ENCODE results near the gene SDC3.

Gene SDC3

GRCh38 chr1:30892671-30893073, 15.9 kb downstream of the SDC3 start:
- Mint-ChIP-seq H3K9me3 (no peaks in the 10 kb centered on the region), H3K27ac (no peak overlapping the region), H3K27me3 (peaks cover 4% of the 10 kb centered on the region), H3K4me1 (ENCODE audit: low read depth) (no peaks in the 10 kb centered on the region), H3K4me3 (no peak overlapping the region), H3K36me3 (ENCODE audit: low read depth) (no peaks in the 10 kb centered on the region)

DNA sequence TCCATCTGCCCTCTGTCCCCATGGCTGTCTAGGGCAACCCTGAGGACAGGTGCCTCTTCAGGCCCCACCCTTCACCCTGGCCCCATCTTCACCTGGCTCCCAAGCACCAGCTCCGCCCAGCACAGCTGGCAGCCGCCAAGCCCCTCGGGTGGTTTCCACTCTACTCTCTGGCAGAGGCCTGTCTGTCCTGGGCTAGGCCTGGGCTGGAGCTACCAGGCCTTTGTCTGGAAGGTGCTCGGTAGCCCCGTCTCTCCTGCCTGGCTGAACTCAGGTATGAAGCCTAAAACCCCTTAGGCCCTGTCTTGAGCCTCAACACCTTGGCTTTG, 17.4 kb downstream of the SDC3 start:
- Mint-ChIP-seq H3K9me3 (no peaks in the 10 kb centered on the region), H3K4me3 (no peak overlapping the region), H3K36me3 (ENCODE audit: low read depth) (no peaks in the 10 kb centered on the region), H3K4me1 (ENCODE audit: low read depth) (no peaks in the 10 kb centered on the region), H3K27me3 (peaks cover under 1% of the 10 kb centered on the region), H3K27ac (no peak overlapping the region)

- H3K36me3 Mint-ChIP-seq (ENCODE audit: low read depth), result no peaks in the 10 kb centered on the region
- no peaks in the 10 kb centered on the region for H3K27me3 Mint-ChIP-seq
- H3K27ac Mint-ChIP-seq, result no peak overlapping the region
- no peaks in the 10 kb centered on the region for H3K4me1 Mint-ChIP-seq (ENCODE audit: low read depth)
- H3K9me3 Mint-ChIP-seq, result no peaks in the 10 kb centered on the region
- no peak overlapping the region for H3K4me3 Mint-ChIP-seq
Measured at GRCh38 chr1:30890502-30891226, 17.9 kb downstream of the SDC3 start.

GRCh38 chr1:30889511-30889910, 19.0 kb downstream of the SDC3 start:
- Mint-ChIP-seq H3K36me3 (ENCODE audit: low read depth) (no peaks in the 10 kb centered on the region), H3K27me3 (peaks cover 4% of the 10 kb centered on the region), H3K4me1 (ENCODE audit: low read depth) (no peaks in the 10 kb centered on the region), H3K4me3 (no peak overlapping the region), H3K27ac (no peak overlapping the region), H3K9me3 (no peaks in the 10 kb centered on the region)

GRCh38 chr1:30888975-30889374, 19.6 kb downstream of the SDC3 start:
- Mint-ChIP-seq H3K4me3 (no peak overlapping the region), H3K36me3 (ENCODE audit: low read depth) (no peaks in the 10 kb centered on the region), H3K27me3 (peaks cover 8% of the 10 kb centered on the region), H3K27ac (no peak overlapping the region), H3K9me3 (no peaks in the 10 kb centered on the region), H3K4me1 (ENCODE audit: low read depth) (no peaks in the 10 kb centered on the region)

DNA sequence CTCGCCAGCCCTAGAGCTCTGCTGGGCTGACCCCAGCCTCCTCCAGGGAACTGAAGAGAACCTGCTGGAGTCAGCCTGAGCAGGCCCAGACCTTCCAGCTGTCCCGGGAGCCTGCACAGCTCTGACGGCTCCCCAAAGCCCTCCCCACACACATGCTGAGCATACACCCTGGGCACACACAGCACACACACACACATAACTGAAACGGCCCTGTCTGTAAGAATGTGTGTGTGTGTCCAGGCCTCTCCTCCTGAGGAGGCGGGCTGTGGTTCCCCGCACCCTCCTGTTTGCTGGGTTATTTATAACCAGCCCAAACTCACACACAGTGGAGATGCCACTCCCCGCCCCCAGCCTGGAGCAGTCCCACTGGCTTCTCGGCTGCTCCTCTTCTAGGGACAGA, 20.2 kb downstream of the SDC3 start:
- Mint-ChIP-seq H3K4me1 (ENCODE audit: low read depth) (no peaks in the 10 kb centered on the region), H3K4me3 (no peak overlapping the region), H3K36me3 (ENCODE audit: low read depth) (no peaks in the 10 kb centered on the region), H3K27me3 (peaks cover 8% of the 10 kb centered on the region), H3K9me3 (no peaks in the 10 kb centered on the region), H3K27ac (no peak overlapping the region)

DNA sequence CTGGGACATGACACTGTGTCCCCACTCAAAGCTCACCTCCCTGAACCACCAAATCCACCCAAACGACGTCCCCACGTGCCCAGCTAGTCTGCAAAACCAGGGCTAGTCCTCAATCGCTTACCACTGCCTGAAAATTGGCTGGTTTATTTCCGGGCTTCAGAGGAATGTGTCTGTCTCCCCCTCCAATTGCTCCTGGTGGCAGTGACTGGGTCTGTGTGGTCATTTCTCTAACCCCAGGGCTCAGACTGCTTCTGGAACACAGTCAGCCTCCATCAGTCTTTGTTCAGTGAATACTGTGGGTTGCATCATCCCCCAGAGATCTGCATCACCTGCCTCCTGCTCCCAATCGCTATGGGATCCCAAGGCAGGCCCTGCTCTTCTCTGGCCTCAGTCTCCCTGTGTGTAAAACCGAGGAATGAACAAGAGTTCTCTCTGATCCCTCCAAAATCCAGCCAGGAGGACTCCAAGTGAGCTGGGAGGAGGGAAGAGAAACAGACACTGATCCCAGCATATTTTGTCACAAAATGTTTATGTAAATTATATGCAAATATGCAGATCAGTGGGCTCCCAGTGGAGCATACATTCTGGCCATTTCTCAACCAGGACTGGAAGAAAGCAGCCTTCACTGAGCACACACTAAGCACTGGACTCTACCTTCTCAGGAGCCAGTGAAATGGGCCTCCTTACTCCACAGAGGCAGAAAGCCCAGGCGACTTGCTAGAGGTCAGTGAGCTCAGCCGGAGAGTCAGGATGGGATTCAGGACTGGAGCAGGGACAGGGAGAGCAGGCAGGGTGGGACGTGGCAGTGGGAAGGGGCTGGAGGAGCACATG, 20.9 kb downstream of the SDC3 start:
- H3K9me3 Mint-ChIP-seq, result no peaks in the 10 kb centered on the region
- H3K4me1 Mint-ChIP-seq (ENCODE audit: low read depth), result no peaks in the 10 kb centered on the region
- H3K4me3 Mint-ChIP-seq, result no peak overlapping the region
- no peak overlapping the region for H3K27ac Mint-ChIP-seq
- no peaks in the 10 kb centered on the region for H3K36me3 Mint-ChIP-seq (ENCODE audit: low read depth)
- H3K27me3 Mint-ChIP-seq, result peaks cover 12% of the 10 kb centered on the region

DNA sequence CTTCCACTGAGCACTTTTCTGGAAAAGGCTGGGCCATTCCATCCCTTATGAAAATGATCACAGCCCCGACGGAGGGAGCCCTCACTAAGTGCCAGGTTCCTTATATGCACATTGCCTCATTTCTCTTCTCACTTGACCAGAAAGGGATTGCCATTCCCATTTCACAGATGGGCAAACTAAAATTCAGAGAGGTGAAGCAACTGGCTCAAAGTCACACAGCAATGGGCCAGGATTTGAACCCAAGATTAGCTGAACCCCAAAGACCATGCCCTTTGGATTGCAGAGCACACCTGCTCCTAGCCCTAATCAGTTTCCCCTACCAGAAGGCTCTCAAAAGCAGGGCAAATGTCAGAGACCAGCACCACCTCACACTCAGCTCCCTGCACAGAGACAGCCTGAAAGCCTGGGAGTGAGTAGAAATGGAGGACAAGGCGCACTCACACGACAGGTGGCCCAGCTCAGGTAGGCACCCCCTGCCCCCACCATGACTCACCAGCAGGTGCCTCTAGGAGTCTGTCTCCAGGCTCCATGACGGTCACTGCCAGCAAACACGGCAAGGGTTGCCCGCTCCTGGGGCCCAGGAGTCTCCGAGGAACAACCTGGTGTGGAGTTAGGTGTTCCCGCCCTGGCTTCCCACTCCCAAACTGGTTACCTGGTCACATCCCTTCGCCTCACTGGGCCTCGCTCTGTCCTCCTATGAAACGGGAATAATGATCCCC, 21.7 kb downstream of the SDC3 start:
- H3K27ac Mint-ChIP-seq, result no peak overlapping the region
- H3K4me3 Mint-ChIP-seq, result no peak overlapping the region

GRCh38 chr1:30885570-30886522, 22.7 kb downstream of the SDC3 start:
- Mint-ChIP-seq H3K9me3 (no peaks in the 10 kb centered on the region), H3K27ac (no peak overlapping the region), H3K4me3 (no peak overlapping the region), H3K27me3 (peaks cover 14% of the 10 kb centered on the region), H3K36me3 (ENCODE audit: low read depth) (no peaks in the 10 kb centered on the region), H3K4me1 (ENCODE audit: low read depth) (no peaks in the 10 kb centered on the region)

More for the DNA sequence above, 21.7 kb downstream of the SDC3 start:
- H3K27me3 Mint-ChIP-seq, result peaks cover 14% of the 10 kb centered on the region
- H3K9me3 Mint-ChIP-seq, result no peaks in the 10 kb centered on the region
- H3K36me3 Mint-ChIP-seq (ENCODE audit: low read depth), result no peaks in the 10 kb centered on the region
- H3K4me1 Mint-ChIP-seq (ENCODE audit: low read depth), result no peaks in the 10 kb centered on the region

- peaks cover 15% of the 10 kb centered on the region for H3K27me3 Mint-ChIP-seq
- H3K9me3 Mint-ChIP-seq, result no peaks in the 10 kb centered on the region
- no peaks in the 10 kb centered on the region for H3K36me3 Mint-ChIP-seq (ENCODE audit: low read depth)
- H3K27ac Mint-ChIP-seq, result no peak overlapping the region
- no peaks in the 10 kb centered on the region for H3K4me1 Mint-ChIP-seq (ENCODE audit: low read depth)
- H3K4me3 Mint-ChIP-seq, result no peak overlapping the region
Measured at GRCh38 chr1:30884723-30885122, 23.8 kb downstream of the SDC3 start.

DNA sequence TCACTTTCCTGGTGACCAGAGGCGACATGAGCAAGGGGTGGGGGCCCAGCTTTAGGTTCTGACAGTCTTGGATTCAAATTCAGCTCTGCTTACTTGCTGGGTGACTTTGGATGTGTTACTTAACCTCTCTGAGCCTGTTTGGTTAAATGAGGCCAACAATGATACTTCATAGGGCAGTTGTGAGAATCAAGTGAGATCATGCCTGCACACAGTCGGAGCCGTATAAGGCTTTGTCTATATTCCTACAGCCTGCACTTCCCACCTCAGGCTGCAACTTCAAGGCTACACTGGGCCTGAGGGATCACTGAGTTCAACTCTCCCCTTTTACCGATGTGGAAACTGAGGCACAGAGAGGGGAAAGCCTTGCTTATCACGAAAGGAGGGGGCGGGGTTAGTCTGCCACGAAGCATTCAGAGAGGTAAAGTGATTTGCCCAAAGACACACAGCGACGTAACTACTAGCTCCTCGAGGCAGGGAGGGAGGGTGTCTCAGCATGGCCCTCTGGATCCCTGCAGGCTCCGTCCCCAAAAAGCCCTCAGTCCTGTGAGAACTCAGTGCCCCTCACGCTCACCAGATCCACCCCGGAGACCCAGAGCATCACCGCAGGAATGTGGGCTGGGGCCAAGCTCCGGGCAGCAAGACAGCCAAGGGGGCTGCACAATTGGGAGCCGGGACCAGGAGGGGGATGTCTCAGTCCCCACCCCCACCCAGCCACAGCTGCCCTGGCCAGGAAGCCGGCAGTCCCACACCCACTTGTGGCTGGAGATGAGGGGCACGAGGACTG, 25.0 kb downstream of the SDC3 start:
- peaks cover 21% of the 10 kb centered on the region for H3K27me3 Mint-ChIP-seq
- no peaks in the 10 kb centered on the region for H3K36me3 Mint-ChIP-seq (ENCODE audit: low read depth)
- H3K9me3 Mint-ChIP-seq, result no peaks in the 10 kb centered on the region
- H3K4me3 Mint-ChIP-seq, result no peak overlapping the region
- H3K27ac Mint-ChIP-seq, result no peak overlapping the region
- H3K4me1 Mint-ChIP-seq (ENCODE audit: low read depth), result no peaks in the 10 kb centered on the region

DNA sequence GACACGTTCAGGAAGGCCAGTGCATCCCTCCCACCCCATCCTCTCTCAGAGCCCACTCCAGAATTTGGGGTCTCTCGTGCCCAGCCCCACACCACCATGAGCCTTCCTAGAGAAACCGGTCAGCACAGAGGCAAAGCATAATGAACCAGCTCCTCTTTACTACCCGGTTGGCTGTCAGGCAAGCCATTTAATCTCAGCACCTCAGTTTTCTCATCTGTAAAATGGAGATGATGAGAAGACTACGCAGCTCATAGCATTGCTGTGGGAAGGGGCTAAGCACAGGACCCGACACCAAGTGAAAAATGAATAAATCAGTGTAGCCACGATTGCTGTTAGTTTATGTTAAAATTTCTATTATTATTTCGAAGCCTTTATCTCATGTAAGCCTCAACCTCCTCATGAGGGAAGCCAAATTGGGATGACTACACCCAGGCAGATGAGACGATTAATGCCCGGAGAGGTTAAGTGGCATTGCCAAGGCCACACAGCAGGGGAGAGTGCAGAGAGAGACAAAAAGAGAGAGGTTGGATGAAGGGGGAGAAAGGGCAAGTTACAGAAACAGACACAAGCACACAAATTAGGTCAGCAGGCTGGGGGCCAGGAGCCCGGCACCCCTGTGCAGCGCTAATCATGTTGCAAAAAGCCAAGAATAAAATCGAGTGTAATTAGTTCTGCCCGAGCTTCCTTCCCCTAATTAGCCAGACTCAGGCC, 25.7 kb downstream of the SDC3 start:
- H3K36me3 Mint-ChIP-seq (ENCODE audit: low read depth), result no peaks in the 10 kb centered on the region
- H3K9me3 Mint-ChIP-seq, result no peaks in the 10 kb centered on the region
- peaks cover 26% of the 10 kb centered on the region for H3K27me3 Mint-ChIP-seq
- H3K27ac Mint-ChIP-seq, result no peak overlapping the region
- H3K4me3 Mint-ChIP-seq, result no peak overlapping the region
- no peaks in the 10 kb centered on the region for H3K4me1 Mint-ChIP-seq (ENCODE audit: low read depth)

GRCh38 chr1:30881319-30882181, 27.0 kb downstream of the SDC3 start:
- H3K36me3 Mint-ChIP-seq (ENCODE audit: low read depth), result no peaks in the 10 kb centered on the region
- peaks cover 32% of the 10 kb centered on the region for H3K27me3 Mint-ChIP-seq
- H3K4me1 Mint-ChIP-seq (ENCODE audit: low read depth), result no peaks in the 10 kb centered on the region
- no peak overlapping the region for H3K27ac Mint-ChIP-seq
- no peaks in the 10 kb centered on the region for H3K9me3 Mint-ChIP-seq
- no peak overlapping the region for H3K4me3 Mint-ChIP-seq
